B cell (primary cell): ENCODE data around the gene DMRTC1B. TPM values are rescaled to one million over a fixed set of nuclear protein-coding genes. Genes with fewer than 3 reads are reported as not detected.
"Not testable (repeated sequence)": the region's sequence is repeated elsewhere in the genome, so short reads cannot be mapped to it uniquely, and the experiment has no call there.

ENCODE experiments used
- ATAC-seq: fragments of 200-7000 bp; cut with Tn5 transposase; one replicate; pipeline ENCODE4 v1.10.0; 2021; ENCODE audit warnings: low read depth, mild to moderate bottlenecking, moderate number of reproducible peaks, moderate library complexity
- CTCF ChIA-PET: fragments of 350-600 bp; sonication (Branson Sonifier 250); formaldehyde crosslinking; loops from one replicate; lab custom pipeline; 2021; ENCODE audit warnings: antibody characterized with exemption, inconsistent platforms; lab: Charles Lee
- POLR2A ChIA-PET: fragments of 350-600 bp; sonication (Branson Sonifier 250); formaldehyde crosslinking; loops from one replicate; lab custom pipeline; 2021; ENCODE audit warnings: antibody characterized with exemption; lab: Charles Lee
- DNase-seq: peaks from one replicate; pipeline ENCODE4 v3.0.0; 2013
- H2AFZ ChIP-seq: 2 replicates; pipeline ENCODE4 v1.6.1; 2012; ENCODE audit warnings: mild to moderate bottlenecking, low read depth, low read length; ENCODE audit not compliant: insufficient read depth, poor library complexity, severe bottlenecking
- H3K27ac ChIP-seq, 2 donors: 1 replicate in 1 of 2; 2 replicates in 1 of 2; pipeline ENCODE4 v1.5.1; 2012 to 2013; ENCODE audit warnings: low read length in 2 of 2, mild to moderate bottlenecking in 2 of 2, moderate library complexity in 1 of 2
- H3K27me3 ChIP-seq, 4 experiments: fragments of 200-600 bp in 1 of 4; sonication (generic) in 1 of 4; replicated peaks in 1 of 4; 1 replicate in 2 of 4; 2 replicates in 2 of 4; pipeline versions ENCODE4 v1.6.1 to v1.7.0; 2013 to 2016; ENCODE audit warnings: low read length in 3 of 4, mild to moderate bottlenecking in 2 of 4, mixed read lengths in 1 of 4, moderate library complexity in 1 of 4; ENCODE audit not compliant: insufficient read depth in 4 of 4, control insufficient read depth in 3 of 4; ENCODE audit errors: control extremely low read depth in 1 of 4
- H3K36me3 ChIP-seq, 2 experiments: replicated peaks in 1 of 2; 1 replicate in 1 of 2; 2 replicates in 1 of 2; pipeline versions ENCODE4 v1.6.1 to v1.7.1; 2013; ENCODE audit warnings: low read length in 1 of 2; ENCODE audit not compliant: insufficient read depth in 2 of 2, control insufficient read depth in 1 of 2; ENCODE audit errors: control extremely low read depth in 1 of 2, extremely low read depth in 1 of 2
- H3K4me1 ChIP-seq, 2 donors: fragments of 200-600 bp in 1 of 2; sonication (generic) in 1 of 2; 1 replicate in 1 of 2; 2 replicates in 1 of 2; pipeline versions ENCODE4 v1.5.1 to v1.6.1; 2013 to 2017; ENCODE audit warnings: low read length in 2 of 2; ENCODE audit not compliant: control insufficient read depth in 2 of 2, insufficient read depth in 2 of 2
- H3K4me2 ChIP-seq: replicated peaks from 2 replicates; pipeline ENCODE3; 2012; ENCODE audit warnings: mild to moderate bottlenecking, low read depth, low read length; ENCODE audit not compliant: poor library complexity, severe bottlenecking
- H3K4me3 ChIP-seq, 5 experiments: fragments of 200-600 bp in 1 of 5; sonication (generic) in 1 of 5; 1 replicate in 3 of 5; 2 replicates in 2 of 5; pipeline versions ENCODE4 v1.5.1 to v1.7.0; 2011 to 2016; ENCODE audit warnings: low read length in 4 of 5, mild to moderate bottlenecking in 4 of 5, low read depth in 2 of 5, control low read depth in 1 of 5, moderate library complexity in 1 of 5; ENCODE audit not compliant: insufficient read depth in 1 of 5; ENCODE audit errors: control extremely low read depth in 1 of 5, extremely low read depth in 1 of 5
- H3K79me2 ChIP-seq: fragments of 200-600 bp; sonication (generic); one replicate; pipeline ENCODE4 v1.6.0; 2016; ENCODE audit warnings: low read length; ENCODE audit not compliant: control insufficient read depth, insufficient read depth
- H3K9ac ChIP-seq: fragments of 200-600 bp; sonication (generic); 2 replicates; pipeline ENCODE4 v1.6.1; 2017; ENCODE audit warnings: mild to moderate bottlenecking, low read length, moderate library complexity
- H3K9me3 ChIP-seq, 3 donors: one replicate each; pipeline versions ENCODE4 v1.6.1 to v1.7.1; 2013; ENCODE audit warnings: low read length in 2 of 3; ENCODE audit not compliant: control insufficient read depth in 2 of 3, insufficient read depth in 1 of 3; ENCODE audit errors: control extremely low read depth in 1 of 3
- H4K20me1 ChIP-seq: 2 replicates; pipeline ENCODE4 v1.6.0; 2012; ENCODE audit warnings: mild to moderate bottlenecking, low read length; ENCODE audit not compliant: insufficient read depth, control insufficient read depth, poor library complexity, severe bottlenecking
- H3K27ac Mint-ChIP-seq: one replicate; pipeline ENCODE4 v1.8.0; 2021; ENCODE audit warnings: mixed read lengths
- H3K27me3 Mint-ChIP-seq: one replicate; pipeline ENCODE4 v1.8.0; 2021; ENCODE audit warnings: mixed read lengths
- H3K4me1 Mint-ChIP-seq: one replicate; pipeline ENCODE4 v1.8.0; 2021; ENCODE audit warnings: mixed read lengths
- H3K4me3 Mint-ChIP-seq: one replicate; pipeline ENCODE4 v1.8.0; 2021; ENCODE audit warnings: mixed read lengths
- H3K9me3 Mint-ChIP-seq: one replicate; pipeline ENCODE4 v1.8.0; 2022; ENCODE audit warnings: mixed read lengths; ENCODE audit not compliant: insufficient read depth
- WGBS: methylation state at CpG from one replicate; pipeline ENCODE4 v1.1.5; 2013; ENCODE audit warnings: missing lambda C conversion rate; ENCODE audit not compliant: insufficient coverage; 5-methylcytosine and 5-hydroxymethylcytosine counted together
- intact Hi-C: fragments of 100-400 bp; cut with micrococcal nuclease; formaldehyde crosslinking; loops from one replicate; pipeline ENCODE4 v1.10.0; 2022
- polyA plus RNA-seq: library from polyadenylated mRNA; depleted of rRNA; stranded (reverse); fragments of >200 nt; gene quantifications from 2 replicates; pipeline ENCODE4 v1.2.3, GENCODE V29; 2012
- total RNA-seq, 2 donors: library from RNA; stranded (reverse); fragments of 120-200 nt in 1 of 2; gene quantifications; 1 replicate in 1 of 2; 2 replicates in 1 of 2; pipeline versions ENCODE4 v1.2.3 to v1.2.4, GENCODE V29; 2013 to 2022

The DMRTC1B gene
- total and polyA plus RNA-seq, 2 donors (not counting 1 experiment from before 2014, with no cell fraction given) = 2.2 to 3.3 TPM

DNA sequence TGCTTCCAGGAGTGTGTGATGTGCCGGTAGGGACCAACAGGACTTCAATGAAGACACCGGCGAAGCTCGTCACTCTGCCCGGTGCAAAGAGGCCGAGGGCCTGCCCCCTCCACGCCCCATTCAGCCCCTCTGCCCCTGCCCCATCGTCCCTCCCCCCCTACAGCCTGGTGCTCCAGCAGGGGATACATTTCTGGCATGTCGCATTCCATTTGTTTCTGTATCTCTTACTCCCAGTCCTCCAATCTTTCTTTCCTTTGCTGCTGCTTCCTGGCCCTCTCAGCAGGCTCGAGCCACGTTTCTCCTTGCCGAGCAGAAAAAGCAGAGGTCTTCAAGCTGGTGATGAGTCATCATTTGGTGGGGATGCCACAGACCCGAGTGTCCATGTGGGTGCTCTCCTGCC lies 31.4 kb downstream of the DMRTC1B start, which contains the start of gene FAM236D:
Gene FAM236D, minus strand, starts transcription at position 101 of the 400 bp plus-strand sequence. Its CDS starts 100 bp downstream, at position 1.
- H3K79me2 ChIP-seq, H3K9me3 Mint-ChIP-seq, H3K4me3 Mint-ChIP-seq, H3K27me3 ChIP-seq, H2AFZ ChIP-seq, H3K9me3 ChIP-seq, H3K4me1 Mint-ChIP-seq, DNase-seq, CTCF ChIA-PET, POLR2A ChIA-PET, H3K9ac ChIP-seq, H3K36me3 ChIP-seq, H3K4me1 ChIP-seq, H3K4me2 ChIP-seq, H3K27ac ChIP-seq, H3K4me3 ChIP-seq, H4K20me1 ChIP-seq, H3K27me3 Mint-ChIP-seq, intact Hi-C loops, ATAC-seq, H3K27ac Mint-ChIP-seq: not testable (repeated sequence)
- no CpG with 5 or more reads among the region's 13 CpGs for WGBS

DNA sequence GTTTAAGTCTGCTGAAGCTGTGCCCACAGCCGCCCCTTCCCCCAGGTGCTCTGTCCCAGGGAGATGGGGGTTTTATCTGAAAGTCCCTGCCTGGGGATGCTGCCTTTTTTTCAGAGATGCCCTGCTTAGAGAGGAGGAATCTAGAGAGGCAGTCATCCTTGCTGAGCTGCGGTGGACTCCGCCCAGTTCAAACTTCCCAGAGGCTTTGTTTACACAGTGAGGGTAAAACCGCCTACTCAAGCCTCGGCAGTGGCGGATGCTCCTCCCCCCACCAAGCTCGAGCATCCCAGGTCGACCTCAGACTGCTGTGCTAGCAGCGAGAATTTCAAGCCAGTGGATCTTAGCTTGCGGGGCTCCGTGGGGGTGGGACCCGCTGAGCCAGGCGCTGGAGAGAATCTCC lies 54.0 kb downstream of the DMRTC1B start:
- H3K27me3 Mint-ChIP-seq, intact Hi-C loops, H3K4me3 ChIP-seq, H3K4me1 ChIP-seq, H3K4me3 Mint-ChIP-seq, ATAC-seq, H3K27ac ChIP-seq, H3K4me2 ChIP-seq, H3K4me1 Mint-ChIP-seq, DNase-seq, H3K9ac ChIP-seq, H3K27me3 ChIP-seq, CTCF ChIA-PET, H3K36me3 ChIP-seq, H3K9me3 Mint-ChIP-seq, H3K79me2 ChIP-seq, H4K20me1 ChIP-seq, H3K27ac Mint-ChIP-seq, H3K9me3 ChIP-seq, H2AFZ ChIP-seq, POLR2A ChIA-PET: not testable (repeated sequence)
- WGBS = no CpG with 5 or more reads among the region's 13 CpGs

DNA sequence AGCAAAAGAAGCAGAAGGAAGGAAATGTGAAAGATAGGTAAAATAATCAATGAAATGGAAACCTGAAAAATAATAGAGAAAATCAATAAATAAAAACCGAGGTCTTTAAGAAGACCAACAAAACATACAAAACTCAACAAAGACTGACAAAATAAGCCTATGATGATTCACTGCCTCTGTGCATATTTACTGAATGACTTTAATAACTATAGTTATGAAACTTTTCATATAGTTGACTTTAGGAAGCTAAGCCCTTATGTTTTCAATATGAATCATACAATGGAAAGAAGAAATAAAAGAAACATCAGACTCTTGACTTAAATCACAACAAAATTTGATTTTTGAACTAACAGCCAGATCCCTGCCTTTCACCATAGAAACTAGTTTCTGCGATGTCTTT lies 60.8 kb downstream of the DMRTC1B start:
- H3K4me3 Mint-ChIP-seq, H3K27ac ChIP-seq, ATAC-seq, H2AFZ ChIP-seq, H3K9me3 ChIP-seq, H3K36me3 ChIP-seq, H3K9ac ChIP-seq, H3K9me3 Mint-ChIP-seq, H3K27ac Mint-ChIP-seq, H3K4me1 Mint-ChIP-seq, H3K27me3 ChIP-seq, H3K4me3 ChIP-seq, DNase-seq, H3K79me2 ChIP-seq, H3K4me1 ChIP-seq, H3K27me3 Mint-ChIP-seq, CTCF ChIA-PET, H3K4me2 ChIP-seq, POLR2A ChIA-PET, intact Hi-C loops, H4K20me1 ChIP-seq: not testable (repeated sequence)
- no CpG with 5 or more reads among the region's 2 CpGs for WGBS

GRCh38 chrX:72882898-72883297 lies 106.2 kb downstream of the DMRTC1B start:
- CTCF ChIA-PET, H2AFZ ChIP-seq, H3K9me3 Mint-ChIP-seq, H3K36me3 ChIP-seq, H3K9me3 ChIP-seq, DNase-seq, POLR2A ChIA-PET, intact Hi-C loops, H3K4me2 ChIP-seq, H3K4me1 ChIP-seq, H3K27ac Mint-ChIP-seq, H3K79me2 ChIP-seq, H3K9ac ChIP-seq, H3K27me3 ChIP-seq, H4K20me1 ChIP-seq, H3K4me3 Mint-ChIP-seq, H3K27ac ChIP-seq, ATAC-seq, H3K27me3 Mint-ChIP-seq, H3K4me1 Mint-ChIP-seq, H3K4me3 ChIP-seq: not testable (repeated sequence)
- WGBS = no CpG with 5 or more reads among the region's 2 CpGs
